GM13976 (cell line): ENCODE results near the gene EDC3.

ENCODE experiments used
- DNase-seq: peaks from one replicate; pipeline ENCODE4 v3.0.0; 2012; ENCODE audit warnings: low spot score
- in situ Hi-C: fragments of 300-500 bp; cut with MboI; formaldehyde crosslinking; loops from one replicate; pipeline ENCODE4 v1.12.0; 2022; ENCODE audit warnings: low sequenced_read_pairs, mixed read lengths, inconsistent platforms; ENCODE audit not compliant: unreplicated experiment
- TF ChIP-seq, protein P1 (sequence below): IDR thresholded peaks from 2 replicates; pipeline ENCODE4 v1.5.1; 2012; ENCODE audit warnings: borderline replicate concordance, mild to moderate bottlenecking; ENCODE audit not compliant: insufficient read depth; ENCODE audit errors: extremely low read depth, missing control alignments, control extremely low read depth

The EDC3 gene

DNA sequence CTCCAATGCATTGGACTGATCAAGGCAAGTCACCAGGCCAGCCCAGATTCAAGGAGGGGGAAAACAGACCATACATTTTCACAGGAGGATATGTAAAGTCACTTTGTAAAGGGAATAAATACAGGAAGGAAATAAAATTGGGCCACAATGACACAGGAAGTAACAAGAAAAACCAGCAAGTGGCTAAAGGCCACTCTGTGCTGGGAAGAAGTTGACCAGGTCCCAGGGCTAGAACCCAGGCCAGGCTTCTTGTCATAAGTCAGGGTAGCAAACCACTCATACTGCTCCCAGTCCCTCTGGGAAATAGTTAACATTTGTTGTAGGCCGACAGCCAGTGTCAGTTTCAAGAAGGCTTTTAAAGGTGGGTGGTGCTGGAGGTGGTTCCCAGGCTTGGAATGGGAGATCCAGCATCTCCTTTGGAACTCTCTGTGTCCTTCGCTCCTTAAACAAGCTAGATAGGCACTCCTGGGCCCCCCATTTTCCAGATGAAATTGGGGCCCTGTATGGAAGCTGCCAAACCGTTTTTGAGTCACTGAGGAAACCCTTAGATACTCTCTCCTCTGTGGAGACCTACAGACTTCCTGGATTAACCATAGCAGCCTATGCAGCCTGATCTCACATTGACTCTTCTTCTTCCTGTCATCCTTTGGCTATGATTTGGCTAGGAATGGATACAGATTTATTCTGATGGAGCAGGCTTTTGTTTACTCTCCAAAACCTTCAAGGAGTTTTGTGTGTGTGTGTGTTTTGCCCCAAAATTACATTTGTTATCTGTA is 14.7 kb upstream of the EDC3 start:
- in situ Hi-C loops, result no loop called here
- TF ChIP-seq, protein P1, sequence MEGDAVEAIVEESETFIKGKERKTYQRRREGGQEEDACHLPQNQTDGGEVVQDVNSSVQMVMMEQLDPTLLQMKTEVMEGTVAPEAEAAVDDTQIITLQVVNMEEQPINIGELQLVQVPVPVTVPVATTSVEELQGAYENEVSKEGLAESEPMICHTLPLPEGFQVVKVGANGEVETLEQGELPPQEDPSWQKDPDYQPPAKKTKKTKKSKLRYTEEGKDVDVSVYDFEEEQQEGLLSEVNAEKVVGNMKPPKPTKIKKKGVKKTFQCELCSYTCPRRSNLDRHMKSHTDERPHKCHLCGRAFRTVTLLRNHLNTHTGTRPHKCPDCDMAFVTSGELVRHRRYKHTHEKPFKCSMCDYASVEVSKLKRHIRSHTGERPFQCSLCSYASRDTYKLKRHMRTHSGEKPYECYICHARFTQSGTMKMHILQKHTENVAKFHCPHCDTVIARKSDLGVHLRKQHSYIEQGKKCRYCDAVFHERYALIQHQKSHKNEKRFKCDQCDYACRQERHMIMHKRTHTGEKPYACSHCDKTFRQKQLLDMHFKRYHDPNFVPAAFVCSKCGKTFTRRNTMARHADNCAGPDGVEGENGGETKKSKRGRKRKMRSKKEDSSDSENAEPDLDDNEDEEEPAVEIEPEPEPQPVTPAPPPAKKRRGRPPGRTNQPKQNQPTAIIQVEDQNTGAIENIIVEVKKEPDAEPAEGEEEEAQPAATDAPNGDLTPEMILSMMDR, result no peak
- no peak for DNase-seq

DNA sequence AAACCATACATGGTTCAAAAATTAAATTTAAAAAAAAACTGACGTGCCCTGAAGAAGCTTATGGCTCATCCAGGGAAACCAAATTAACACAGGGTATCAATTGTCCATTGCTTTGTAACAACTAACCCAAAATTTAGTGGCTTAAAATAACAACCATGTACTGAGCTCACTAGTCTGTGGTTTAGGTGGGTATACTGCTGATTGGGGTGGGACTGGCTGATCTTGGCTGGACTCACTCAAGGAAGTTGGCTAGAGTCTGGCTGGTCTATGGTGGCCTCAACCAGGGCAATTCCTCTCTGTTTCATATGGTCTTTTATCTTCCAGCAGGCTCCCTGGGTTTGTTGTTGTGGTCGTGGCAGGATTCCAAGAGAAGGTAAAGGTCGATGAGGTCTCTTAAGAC is 14.1 kb upstream of the EDC3 start:
- TF ChIP-seq, protein P1, result no peak
- no peak for DNase-seq
- in situ Hi-C loops, result no loop called here

DNA sequence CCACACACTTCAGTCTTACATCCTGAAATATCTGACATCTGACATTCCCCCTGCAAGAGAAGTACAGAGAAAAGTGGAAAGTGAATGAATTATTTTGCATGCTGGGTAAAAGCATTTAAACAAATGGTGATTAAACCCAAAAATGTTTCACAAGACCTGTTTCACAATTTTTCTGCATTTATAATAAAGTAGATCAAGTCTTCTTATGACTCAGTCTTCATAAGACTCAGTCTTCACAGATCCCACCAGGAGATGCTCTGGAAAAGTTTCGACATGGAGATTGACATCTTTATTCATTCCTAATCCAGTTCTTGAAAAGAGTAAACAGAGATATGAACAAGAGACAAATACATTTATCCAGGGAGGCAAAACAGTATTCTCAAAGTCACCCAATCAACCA is 13.2 kb upstream of the EDC3 start:
- in situ Hi-C loops, result no loop called here
- DNase-seq, result no peak
- TF ChIP-seq, protein P1, result no peak

DNA sequence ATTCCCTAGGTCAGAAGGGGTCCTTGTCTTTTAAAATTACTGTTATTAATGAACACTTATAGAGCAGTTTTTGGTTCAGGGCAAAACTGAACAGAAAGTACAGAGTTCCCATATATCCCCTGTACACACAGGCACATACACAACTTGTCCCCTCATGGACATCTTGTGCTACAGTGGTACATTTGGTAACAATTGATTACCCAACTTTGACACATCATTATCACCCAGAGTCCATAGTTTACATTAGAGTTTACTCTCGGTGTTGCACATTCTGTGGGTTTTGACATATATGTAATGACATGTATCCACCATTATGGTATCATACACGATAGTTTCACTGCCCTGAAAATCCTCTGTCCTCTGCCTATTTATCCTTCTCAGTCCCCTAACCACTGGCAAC is 984 bp upstream of the EDC3 start:
- in situ Hi-C loops, result no loop called here
- TF ChIP-seq, protein P1, result no peak
- DNase-seq, result no peak

DNA sequence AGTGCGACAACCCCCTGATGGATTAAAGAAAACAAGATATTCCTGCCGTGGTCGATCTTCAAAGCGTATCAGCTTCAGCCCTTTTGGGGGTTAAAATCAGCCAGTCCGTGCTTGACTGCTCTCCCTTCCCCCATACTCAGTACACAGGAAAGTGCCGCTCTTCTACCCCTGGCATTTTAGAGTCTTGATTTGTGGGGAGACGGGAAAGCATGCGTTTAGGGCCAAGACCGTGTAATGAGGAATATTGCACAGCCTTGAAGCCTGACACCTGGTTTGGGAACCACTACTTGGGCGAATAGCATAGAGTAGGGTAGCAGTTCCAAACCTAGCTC is 540 bp upstream of the EDC3 start:
- DNase-seq, result no peak
- TF ChIP-seq, protein P1, result no peak
- in situ Hi-C loops, result no loop called here

DNA sequence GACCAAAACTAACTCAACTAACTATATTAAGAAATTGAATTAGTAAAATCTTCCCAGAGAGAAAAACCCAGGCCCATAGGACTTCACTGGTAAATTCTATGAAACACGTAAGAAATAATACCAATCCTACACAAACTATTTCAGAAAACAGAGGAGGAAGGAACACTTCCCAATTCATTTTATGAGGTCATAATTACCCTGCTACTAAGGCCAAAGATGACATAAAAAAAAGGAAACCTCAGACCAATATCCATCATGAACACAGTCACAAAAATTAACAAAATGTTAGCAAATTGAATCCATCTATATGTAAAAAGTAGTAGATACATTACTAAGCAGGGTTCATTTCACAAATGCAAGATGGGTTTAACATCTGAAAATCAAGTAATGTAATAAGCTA is 3.5 kb downstream of the EDC3 start:
- no peak for DNase-seq
- in situ Hi-C loops, result no loop called here
- TF ChIP-seq, protein P1, result no peak
